GM18861 (cell line): ENCODE results near the gene COMMD2.
A peak's percentile ranks its signal among the peaks of the same experiment; 100 is the strongest.

Experiments used
- ATAC-seq: cut with Tn5 transposase; IDR thresholded peaks from one replicate; pipeline ENCODE4 v1.9.1; 2021; ENCODE audit not compliant: unreplicated experiment

Gene COMMD2

DNA sequence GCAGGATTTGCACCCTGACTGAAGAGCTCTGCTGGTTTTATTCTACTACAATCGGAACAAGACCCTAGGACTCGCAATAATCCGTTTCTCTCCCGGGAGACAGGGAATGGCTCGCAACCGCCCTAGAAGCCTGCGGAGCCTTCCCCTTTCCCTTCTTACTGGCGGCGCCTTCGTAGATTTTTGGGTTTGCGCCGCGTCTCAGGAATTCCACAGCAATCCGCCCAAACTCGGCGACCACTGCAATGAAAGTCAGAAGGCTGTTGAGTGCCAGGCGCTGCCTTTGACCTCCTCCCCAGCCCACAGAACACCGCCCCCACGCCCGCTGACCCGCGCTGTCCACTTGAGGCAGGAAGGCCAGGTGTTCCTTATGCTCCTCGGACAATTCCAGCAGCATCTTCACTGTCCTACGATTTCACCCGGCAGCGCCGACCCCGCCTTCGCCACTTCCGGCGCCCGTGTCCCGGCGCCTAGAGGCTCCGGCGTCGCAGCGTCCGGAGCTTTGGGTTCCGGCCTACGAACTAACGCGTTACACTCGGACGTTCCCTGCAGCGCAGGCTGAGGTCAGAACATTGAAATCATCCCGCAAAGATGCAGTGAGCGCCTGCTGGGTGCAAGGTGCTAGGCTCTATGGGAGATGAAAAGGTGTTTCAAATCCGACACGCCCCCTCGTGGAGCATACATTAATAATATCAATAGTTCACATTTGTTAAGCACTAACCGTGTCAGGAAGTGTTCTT lies at the start of gene COMMD2:
COMMD2 (minus strand) TSS at position 439 of the 737 bp plus-strand sequence; CDS start at position 394, 45 bp downstream.
- ATAC-seq: peak; percentile 100

DNA sequence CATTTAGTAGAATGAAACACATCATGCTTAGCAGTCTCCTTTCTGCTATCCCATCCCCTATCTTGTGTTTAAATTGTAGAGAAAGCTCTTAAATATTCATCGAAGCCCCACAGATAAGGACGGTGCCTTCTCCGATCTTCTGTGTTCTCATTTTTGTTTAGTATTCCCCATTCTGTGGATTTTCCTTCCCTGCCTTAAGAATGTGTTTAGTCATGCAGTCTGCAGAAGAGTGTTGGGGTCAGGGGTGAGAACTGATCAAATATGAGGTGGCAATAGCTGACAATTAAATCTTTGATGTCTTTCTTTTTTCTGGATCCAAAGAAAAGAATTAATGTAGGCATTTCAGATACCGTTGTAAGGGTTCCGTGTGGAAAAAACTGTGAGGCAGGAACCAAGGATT lies 49.4 kb upstream of the COMMD2 start:
- no peak for ATAC-seq

DNA sequence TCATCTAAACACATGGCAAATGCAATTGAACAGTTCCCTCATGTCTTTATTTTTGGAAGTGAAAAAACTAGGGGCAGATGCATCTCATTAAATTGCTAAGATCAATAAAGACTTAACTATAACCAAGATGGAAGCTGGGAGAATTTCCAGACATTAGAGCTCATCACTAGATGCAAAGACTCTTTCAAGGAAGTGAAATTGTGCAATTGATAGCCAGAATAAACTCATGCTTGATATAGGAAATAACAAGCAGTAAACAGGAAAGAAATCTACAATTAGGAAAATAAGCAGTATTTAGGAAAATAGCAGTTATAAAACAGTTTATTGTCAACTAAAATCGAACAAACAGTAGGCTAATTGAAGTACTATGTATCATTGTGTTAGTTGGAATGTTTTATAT lies 48.9 kb upstream of the COMMD2 start:
- no peak for ATAC-seq

DNA sequence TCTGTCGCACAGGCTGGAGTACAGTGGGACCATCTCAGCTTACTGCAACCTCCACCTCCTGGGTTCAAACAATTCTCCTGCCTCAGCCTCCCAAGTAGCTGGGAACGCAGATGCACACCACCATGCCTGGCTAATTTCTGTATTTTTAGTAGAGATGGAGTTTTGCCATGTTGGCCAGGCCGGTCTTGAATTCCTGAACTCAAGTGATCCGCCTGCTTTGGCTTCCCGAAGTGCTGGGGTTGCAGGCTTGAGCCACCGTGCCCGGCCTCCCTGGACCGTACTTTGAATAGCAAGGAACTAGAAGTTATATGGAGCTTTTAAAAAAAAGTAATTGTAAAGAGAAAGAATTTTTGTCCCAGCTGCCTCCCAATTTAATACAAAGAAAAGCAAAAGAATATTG lies 48.4 kb upstream of the COMMD2 start:
- no peak for ATAC-seq

DNA sequence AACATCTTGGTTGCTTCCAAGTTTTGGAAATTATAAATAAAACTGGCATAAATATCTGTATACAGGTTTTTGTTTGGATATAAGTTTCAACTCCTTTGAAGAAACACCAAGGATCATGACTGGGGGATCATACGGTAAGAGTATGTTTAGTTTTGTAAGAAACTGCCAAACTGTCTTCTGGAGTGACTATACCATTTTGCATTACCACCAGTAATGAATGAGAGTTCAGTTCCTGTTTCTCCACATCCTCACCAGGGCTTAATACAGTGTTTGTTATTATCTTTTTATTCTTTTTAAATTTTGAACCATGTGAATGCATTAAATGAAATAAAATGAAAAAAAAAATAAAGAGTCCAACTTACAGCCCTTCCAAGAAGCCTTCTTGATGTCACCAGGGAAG lies 43.7 kb upstream of the COMMD2 start:
- ATAC-seq: no peak

DNA sequence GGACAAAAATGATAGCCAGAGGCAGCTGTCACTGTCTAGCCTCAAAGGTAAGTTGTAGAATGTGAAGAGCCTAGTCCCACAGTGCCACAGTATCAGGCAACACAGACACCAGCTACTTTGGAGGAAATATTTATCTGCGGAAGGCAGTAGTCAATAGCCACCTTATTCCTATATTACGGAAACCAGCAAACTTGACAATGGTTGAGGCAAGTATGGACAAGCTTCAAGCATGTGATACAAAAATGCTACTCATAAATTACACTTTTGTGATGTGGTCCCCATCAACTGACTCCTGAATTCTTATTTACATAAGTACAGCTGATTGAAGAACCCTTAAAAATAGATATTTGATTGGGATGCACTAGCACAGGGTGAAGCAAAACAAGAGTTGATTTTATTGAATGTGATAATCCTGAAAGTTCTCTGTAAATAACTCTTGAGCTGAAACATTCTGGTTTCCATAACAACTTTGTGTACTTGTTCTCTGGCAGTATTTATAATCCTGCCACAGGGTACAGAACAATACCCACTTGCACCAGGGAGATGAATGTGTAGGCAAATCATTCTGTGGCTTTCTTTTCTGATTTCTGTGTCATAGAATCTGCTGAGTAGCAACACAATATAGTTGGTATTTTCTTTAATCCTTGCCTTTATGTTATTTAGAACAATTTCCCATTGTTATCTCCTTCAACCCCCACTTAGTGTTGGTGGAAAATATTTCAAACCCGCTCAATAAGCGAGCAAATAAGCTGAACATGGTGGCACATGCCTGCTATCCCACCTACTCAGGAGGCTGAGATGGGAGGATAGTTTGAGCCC lies 40.4 kb upstream of the COMMD2 start, which contains the start of gene ANKUB1:
ANKUB1 (minus strand) TSS at position 103 of the 819 bp plus-strand sequence. CDS start 188 bp downstream, outside the sequence.
- no peak for ATAC-seq

DNA sequence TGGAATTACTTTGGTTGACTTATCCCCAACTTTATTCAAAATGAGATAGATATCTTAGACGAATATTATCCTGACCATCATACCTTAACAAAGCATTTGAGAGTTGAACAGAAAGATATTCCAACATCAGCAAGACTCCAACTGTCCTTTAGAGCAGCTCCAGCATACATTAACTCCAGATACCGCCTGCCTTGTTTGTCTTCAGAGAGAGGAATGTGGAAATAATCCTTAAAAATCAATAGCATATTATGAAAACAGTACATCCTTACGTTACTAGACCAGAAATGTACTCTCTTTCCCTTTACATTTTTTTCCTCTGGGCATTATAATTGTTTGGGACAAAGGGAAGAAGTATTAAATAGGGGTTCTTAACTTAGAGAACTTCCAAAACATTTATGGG lies 38.4 kb upstream of the COMMD2 start:
- no peak for ATAC-seq

DNA sequence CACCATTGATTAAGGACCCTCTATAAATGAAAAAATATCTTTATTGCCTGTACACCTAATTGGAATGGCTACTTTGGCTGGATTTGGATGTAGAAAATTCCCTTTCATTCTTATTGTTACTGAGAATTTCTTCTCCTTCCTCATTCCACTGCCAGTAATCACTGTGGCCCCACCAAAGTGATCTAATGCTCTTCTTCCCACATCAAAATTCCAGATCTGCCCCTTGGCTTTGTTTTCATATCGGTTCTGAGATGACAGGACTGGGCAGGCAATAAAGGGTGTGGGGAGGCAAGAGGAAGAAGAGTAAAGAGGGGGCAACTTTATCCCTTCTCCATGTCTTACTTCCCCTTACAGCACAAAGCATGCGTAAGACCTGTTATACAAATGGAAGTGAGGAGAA lies 38.0 kb upstream of the COMMD2 start:
- no peak for ATAC-seq

DNA sequence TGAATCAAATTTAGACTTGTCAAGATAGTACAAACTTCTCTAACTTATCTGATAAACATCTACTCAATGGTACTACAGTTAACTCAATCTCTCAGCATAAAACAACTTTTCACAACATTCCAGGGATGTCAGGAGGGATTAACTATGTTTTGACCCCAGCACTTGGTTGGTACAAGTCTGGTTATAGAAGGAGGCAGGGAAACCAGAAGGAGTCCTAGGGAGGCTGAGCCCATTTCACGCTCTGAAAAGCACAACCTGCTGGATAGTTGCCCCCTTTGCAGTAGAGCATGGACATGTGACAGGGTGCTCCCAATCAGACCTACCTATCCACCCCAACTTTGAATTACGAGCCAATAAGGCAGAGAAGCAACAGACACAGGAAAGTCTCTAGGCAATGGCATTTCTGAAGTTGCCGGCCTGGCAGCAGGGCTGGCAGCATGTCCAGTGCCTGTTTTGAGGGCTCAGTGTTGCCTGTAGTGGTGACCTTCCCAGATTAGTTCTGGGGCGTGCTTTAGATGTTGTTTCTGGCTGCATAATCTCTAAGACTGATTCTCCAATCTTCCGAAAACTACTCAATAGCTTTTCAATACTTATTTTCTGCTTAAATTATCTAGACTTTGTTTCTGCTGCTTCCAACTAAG lies 31.9 kb upstream of the COMMD2 start:
- no peak for ATAC-seq

DNA sequence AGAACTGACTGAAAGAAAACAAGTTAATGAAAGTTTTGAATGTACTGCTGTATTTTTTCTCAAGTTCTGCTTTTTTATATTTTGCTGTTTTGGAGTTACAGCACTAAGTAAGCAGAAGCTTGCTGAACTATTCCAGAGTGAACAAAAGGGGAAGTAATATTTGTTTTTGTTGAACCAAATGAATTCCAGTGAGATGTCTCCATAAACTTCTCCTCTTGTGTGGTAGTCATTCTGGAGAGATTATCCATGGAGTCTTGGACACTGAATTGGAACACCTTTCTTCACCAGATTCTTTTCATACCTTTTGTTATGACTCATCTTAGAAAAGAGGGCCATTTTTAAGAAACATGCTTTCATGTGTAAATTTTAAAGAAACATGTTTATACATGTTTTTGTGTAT lies 31.3 kb upstream of the COMMD2 start:
- no peak for ATAC-seq

DNA sequence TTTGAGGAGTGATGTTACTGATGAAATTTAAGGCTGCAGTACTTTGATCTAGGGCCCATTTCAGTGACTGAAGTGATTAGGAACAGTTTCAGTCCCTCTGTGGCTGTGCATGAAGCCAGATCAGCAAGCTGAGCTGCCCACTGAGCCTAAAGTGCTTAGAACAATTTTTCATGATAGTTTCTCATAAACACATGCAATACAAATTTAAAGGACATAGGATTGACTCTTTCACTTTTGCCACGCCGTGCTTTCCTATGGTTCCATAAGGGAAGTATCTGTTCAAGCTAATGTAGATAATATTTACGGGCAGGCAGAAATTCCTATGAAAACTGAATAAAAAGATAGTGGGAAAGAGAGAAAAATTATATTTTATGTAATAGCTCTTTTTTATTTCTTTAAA lies 29.5 kb upstream of the COMMD2 start:
- ATAC-seq: no peak

DNA sequence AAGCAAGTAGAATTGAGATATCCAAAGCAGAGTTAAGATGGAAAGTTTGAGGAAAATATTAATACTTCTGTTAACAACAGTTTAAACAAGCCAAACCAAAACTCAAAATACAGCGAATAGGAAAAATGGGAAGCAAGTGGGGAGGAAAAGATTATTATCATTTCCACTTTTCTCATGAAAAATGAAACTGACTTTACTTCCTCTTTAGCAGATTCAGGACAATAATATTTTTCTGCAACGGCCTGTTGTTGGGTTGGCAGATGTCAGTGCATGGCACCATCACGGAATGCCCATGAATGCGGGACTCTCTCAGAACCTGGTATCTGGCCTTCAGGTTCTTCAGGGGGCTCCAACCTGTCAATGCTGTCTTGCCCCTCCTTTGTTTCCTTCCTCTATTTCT lies 28.9 kb upstream of the COMMD2 start:
- ATAC-seq: no peak

DNA sequence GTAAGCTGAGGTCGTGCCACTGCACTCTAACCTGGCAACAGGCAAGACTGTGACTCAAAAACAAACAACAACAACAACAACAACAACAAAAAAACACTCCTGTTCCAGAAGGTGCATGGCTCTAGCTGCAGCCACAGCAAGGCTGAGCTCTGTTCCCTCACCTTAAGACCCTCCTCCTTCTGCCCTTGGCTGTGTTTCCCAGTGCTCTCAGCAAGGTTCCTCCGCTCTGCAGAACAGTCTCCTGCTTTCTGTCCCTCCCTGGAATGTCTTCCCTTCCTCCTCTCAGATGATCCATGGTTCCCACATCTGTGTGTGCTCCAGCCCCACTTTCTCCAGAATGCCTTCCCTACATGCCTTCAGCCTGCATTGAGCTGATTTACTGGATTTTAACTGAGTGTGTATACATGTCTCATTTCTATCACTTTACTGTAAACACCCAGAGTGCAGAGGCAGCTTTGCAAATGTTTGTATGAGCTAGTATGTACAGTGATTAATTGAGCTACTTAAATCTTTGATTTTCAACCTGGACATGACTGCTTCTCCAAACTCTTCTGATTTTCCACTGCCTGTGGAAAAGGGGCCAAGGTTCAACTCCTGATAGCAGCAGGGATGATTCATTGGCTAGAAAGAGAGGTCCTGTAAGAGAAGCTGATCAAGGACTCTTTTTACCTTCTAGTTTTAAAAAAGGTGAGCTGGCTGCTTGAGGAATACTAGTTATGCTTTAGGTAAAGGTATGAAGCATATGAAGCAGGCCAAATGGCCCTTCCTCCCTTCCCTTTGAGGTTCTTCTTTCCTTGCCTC lies 25.3 kb upstream of the COMMD2 start:
- ATAC-seq: no peak

DNA sequence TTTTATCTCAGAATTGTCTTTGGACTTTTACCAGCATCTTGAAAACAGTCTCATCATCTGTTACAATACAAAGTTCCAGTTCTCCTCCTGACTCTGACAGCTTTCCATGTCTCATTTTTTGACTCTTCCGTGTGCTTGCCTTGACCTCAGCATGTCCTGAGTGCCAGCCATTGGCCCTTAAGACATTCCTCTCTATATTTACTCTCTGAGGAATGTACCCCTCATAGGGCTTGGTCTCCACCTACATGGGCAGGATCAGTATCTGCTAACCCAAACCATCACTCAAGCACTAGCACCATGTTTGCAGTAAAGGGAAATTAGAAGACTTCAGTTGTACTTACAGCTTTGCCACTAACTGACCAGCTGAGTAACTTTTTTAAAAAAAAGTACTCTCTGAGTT lies 23.9 kb upstream of the COMMD2 start:
- no peak for ATAC-seq

DNA sequence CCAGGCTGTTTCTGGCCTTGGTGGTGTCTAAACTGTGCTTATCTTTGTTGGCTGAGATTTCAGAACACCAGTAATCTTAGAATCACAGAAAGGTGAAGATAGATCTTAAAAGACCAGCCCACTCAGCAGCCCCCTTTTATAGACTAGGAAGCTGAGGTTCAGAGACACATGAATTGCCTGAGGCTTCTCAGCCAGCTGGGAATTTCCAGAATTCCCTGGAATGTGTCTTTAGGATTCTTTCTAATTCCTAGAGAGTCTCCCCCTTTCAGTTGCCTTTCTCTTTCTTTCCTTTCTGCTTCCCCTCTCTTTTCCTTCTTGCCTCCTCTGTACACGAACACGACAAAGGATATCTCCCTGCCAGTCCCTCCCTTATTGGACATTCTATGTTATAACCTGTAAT lies 20.6 kb upstream of the COMMD2 start:
- no peak for ATAC-seq

DNA sequence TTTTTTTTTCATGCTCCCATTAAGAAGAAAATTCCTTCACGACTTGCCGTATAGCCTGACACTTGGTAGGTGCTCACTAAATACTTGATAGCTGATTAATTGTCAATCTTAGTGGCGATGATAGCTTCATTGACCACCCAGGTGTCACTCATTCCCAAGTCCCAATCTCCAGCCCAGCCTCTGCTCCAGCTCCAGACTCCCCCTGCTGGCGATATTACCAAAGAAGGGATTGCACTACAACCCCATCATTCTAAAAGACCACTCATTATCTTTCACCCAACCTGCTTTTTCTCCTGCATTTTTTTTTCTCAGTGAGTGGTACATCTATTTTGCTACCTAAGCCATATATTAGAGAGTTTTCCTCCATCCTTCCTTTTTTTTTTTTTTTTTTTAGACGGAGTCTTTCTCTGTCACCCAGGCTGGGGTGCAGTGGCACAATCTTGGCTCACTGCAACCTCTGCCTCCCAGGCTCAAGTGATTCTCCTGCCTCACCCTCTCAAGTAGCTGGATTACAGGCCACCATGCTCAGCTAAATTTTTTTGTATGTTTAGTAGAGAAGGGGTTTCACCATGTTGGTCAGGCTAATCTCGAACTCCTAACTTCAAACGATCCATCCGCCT lies 19.5 kb upstream of the COMMD2 start:
- no peak for ATAC-seq

DNA sequence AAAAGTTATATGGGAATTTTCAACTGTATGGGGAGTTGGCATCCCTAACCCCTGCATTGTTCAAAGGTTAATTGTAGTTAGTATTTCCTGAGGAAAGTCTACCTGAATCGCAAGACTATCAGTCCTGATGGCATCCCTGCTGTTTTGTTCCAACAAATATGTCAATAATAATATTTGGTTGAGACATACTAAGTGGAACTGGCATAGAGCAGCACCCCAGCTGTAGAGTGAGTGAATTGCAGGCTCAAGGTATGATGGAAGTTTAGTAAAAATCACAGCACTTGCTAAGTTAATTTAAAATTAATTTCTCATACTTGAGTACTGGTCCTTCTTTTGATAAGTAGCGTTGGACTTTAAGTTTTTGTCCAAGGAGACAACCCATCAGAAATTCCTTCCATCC lies 18.0 kb upstream of the COMMD2 start:
- no peak for ATAC-seq

DNA sequence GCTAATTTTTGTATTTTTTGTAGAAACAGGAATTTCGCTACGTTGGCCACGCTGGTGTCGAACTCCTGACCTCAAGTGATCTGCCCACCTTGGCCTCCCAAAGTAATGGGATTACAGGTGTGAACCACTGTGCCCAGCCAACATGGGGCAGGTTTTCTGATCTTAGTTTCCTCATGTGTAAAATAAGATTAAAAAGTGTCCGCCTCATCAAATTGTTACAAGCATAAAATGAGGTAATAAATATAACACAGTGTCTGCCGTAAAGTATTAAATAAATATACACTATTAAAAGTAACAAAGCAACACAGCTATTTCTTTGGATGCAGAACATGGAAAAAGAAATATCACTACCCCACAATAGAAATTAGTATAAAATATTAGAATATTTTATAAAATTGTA lies 16.4 kb upstream of the COMMD2 start:
- ATAC-seq: no peak

DNA sequence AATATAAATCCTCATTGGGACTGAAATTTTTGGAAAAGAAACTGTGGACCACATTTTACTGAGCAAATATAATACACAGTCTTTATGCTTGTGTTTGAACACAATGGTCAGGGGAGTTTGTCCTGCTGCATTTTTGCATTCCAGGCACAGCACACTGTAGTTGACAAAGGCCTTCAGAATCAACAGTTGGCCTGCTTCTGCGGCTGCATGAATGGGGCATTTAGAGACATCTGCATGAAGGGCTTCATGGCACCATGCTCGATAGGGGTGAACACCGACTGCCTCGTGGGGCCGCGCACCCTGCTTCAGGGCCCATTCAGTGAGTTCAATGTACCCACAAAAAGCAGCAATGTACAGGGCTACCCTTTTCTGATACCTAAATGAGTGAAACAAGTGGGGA lies 15.4 kb upstream of the COMMD2 start:
- no peak for ATAC-seq

DNA sequence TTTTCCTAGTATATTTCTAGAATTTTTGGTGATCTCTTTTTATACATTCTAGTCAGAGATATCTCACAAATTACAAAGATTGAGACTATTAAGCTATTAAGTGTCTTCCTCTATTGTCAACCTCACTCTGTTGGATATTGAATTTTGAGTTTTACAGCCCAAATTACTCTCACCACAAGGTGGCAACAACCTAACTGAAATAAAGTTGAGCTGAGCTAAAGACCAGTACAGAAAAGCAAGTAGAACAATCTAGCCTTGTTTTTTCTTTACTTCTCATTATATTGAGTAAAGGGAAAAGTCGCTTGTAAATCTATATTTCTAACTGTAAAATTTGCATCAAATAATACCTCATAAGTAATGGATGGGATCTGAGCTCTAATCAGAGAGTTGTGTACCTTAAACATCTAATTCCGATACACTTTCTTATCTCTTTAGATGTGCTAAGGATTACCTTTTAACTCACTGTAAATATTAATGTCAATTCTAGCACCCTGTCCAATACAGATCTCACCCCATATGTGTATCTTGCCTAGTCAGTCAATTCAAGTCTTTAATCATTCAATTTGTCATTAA lies 13.6 kb upstream of the COMMD2 start:
- no peak for ATAC-seq
